GM18951 (cell line): ENCODE results near the gene GPRIN1.

Experiments used
- POLR2A ChIP-seq: IDR thresholded peaks from 4 replicates; pipeline ENCODE4 v1.6.1; 2011; ENCODE audit warnings: mild to moderate bottlenecking; ENCODE audit not compliant: insufficient read length, insufficient read depth; ENCODE audit errors: extremely low read depth
- in situ Hi-C: fragments of 300-500 bp; cut with MboI; formaldehyde crosslinking; loops from one replicate; pipeline ENCODE4 v1.12.0; 2022; ENCODE audit warnings: low sequenced_read_pairs, mixed read lengths, inconsistent platforms; ENCODE audit not compliant: unreplicated experiment

The GPRIN1 gene

GRCh38 chr5:176624938-176625337 is 15.0 kb upstream of the GPRIN1 start:
- in situ Hi-C loops: no loop called here
- no peak for TF ChIP-seq POLR2A

DNA sequence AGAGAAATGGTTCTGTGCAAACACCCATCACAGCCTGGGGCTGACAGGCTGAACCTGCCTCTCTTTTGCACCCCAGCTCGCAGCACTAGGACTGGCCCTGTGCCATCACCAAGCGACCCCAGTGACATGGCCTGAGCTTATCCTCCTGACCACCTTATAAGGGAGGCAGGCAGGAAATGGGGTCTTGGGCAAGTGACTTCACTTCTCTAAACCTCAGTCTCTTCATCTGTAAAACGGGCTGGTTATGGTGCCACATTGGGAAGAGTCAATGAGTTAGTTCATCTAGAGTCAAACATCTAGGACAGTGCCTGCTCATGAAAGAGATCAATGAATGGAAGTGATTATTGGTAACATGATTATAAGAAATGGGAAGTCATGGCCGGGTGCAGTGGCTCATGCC is 14.2 kb upstream of the GPRIN1 start:
- no peak for TF ChIP-seq POLR2A
- in situ Hi-C loops: no loop called here

- in situ Hi-C loops: no loop called here
- no peak for TF ChIP-seq POLR2A
Measured at GRCh38 chr5:176621661-176622079, 11.7 kb upstream of the GPRIN1 start.

DNA sequence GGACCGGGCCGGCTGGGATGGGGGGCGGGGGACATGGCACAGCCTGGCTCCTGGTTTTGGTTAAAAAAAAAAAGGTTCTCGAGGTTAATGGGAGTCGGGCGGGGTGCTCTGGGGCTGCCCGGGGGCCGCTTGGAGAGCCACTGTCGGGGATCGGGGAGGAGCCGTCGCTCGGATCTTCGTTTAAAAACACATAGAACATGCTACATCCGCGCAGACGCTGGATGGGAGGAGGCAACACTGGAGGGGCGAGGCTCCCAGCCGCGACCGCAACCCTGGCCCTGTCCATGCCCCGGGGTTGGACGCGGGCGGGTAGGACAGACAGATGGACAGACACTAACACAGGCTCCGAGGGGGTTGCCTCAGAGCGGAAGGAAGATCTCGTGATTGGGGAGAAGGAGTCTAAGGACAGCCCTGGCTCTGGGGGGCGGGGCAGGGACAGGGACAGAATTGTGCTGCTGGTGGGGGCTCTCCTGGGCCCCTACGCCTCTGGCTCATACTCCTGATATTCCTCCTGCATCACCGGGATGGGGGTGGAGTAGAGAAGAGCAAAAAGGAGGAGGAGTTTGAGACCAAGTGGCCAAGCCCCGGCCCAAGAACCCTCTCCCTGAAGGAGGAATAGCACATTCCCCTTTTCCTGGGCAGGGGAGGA is 10.5 kb upstream of the GPRIN1 start:
- no peak for TF ChIP-seq POLR2A
- in situ Hi-C loops: no loop called here

GRCh38 chr5:176619569-176620332 is 9.8 kb upstream of the GPRIN1 start:
- in situ Hi-C loops: no loop called here
- TF ChIP-seq POLR2A: no peak

- in situ Hi-C loops: no loop called here
- no peak for TF ChIP-seq POLR2A
Measured at GRCh38 chr5:176619203-176619568, 9.2 kb upstream of the GPRIN1 start.

DNA sequence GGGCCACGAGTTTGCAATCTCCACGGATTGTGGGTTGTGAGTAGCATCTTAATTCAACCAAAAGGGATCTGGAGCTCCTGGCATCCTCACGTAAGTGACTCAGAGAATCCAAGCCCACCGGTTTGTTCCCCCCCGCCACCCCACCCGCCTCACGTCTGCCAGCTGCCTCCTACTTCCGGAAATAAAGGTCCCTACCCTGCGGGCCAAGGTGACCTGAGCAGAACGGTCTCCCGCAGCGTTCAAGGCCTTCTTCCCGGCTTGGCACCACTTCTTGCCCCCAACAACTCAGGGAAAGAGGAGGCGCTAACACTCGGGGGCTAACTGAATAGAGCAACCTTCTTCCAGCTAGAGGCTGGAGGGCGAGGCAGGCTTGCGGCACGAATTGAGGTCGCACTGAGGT is 8.8 kb upstream of the GPRIN1 start:
- in situ Hi-C loops: no loop called here
- TF ChIP-seq POLR2A: no peak

DNA sequence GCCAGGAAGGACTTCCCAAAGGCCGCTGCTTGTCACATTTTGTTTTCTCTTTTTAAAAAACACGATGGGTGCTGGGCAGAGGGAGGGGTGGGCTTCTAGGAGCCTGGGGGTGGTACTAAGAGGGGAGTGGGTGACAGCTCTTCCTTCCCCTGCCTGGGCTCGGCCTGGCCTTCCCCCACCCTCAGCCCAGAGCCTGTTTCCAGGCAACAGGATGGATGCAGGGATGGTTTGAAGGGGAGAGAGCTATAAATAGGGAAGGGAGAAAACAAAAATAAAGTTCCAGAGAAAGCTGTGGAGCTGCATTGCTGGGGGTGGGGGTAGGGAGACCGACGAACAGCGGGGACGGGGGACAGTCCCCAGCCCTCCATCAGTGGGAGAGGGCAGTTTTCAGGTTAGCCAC is 6.6 kb upstream of the GPRIN1 start:
- no peak for TF ChIP-seq POLR2A
- in situ Hi-C loops: no loop called here

- no peak for TF ChIP-seq POLR2A
- in situ Hi-C loops: no loop called here
Measured at GRCh38 chr5:176614805-176615478, 5.0 kb upstream of the GPRIN1 start.

- in situ Hi-C loops: no loop called here
Measured at GRCh38 chr5:176612855-176613254, 2.9 kb upstream of the GPRIN1 start.

GRCh38 chr5:176612008-176612407 is 2.1 kb upstream of the GPRIN1 start:
- in situ Hi-C loops: no loop called here
- TF ChIP-seq POLR2A: no peak

More at GRCh38 chr5:176612855-176613254, 2.9 kb upstream of the GPRIN1 start:
- TF ChIP-seq POLR2A: no peak

GRCh38 chr5:176611435-176611834 is 1.5 kb upstream of the GPRIN1 start:
- TF ChIP-seq POLR2A: no peak
- in situ Hi-C loops: no loop called here

GRCh38 chr5:176610435-176610773 is 448 bp upstream of the GPRIN1 start:
- in situ Hi-C loops: no loop called here
- no peak for TF ChIP-seq POLR2A

GRCh38 chr5:176608937-176609723 is 826 bp downstream of the GPRIN1 start:
- in situ Hi-C loops: no loop called here

More at GRCh38 chr5:176608937-176609723, 826 bp downstream of the GPRIN1 start:
- no peak for TF ChIP-seq POLR2A
